ENCODE results near the gene ESR2. TPM values are rescaled to one million over a fixed set of nuclear protein-coding genes. Genes with fewer than 3 reads are reported as not detected.

The ESR2 gene
- polyA plus RNA-seq, 3 donors from 2014 or later = 0.12 to 0.32 TPM; not detected in 1

Other genes with a start within 250 kb of the ESR2 start
- gene MTHFD1, start 94.0 kb upstream of the ESR2 start, polyA plus RNA-seq = 10 to 100 TPM; 28.0 to 49.0 (median 42.7) TPM
- gene AKAP5, start 171.1 kb upstream of the ESR2 start, polyA plus RNA-seq = 1 to 10 TPM; 1.5 to 5.8 (median 4.2) TPM
- gene ZBTB25, start 209.5 kb upstream of the ESR2 start, polyA plus RNA-seq = 10 to 100 TPM in 2 of 3 donors, 1 to 10 TPM in 1; 9.9 to 23.1 (median 15.3) TPM
- gene ZBTB1, start 210.4 kb upstream of the ESR2 start, polyA plus RNA-seq = 100 to 1,000 TPM in 1 of 3 donors, 10 to 100 TPM in 2; 53.5 to 123 (median 70.9) TPM
- 1 to 10 TPM in 1 of 3 donors, under 1 TPM in 2; 0.11 to 1.2 (median 0.73) TPM for gene HSPA2, start 246.4 kb upstream of the ESR2 start, polyA plus RNA-seq

Data from immature natural killer cell (primary cell).